SK-N-DZ (cell line): ENCODE measurements around the gene CD164L2.
A peak's percentile ranks its signal among the peaks of the same experiment; 100 is the strongest.
"Not testable (repeated sequence)": the region's sequence is repeated elsewhere in the genome, so short reads cannot be mapped to it uniquely, and the experiment has no call there.

Experiments
- DNase-seq: peaks from one replicate; pipeline ENCODE4 v3.0.0-alpha.2; 2015; ENCODE audit warnings: low spot score

CD164L2 gene

DNA sequence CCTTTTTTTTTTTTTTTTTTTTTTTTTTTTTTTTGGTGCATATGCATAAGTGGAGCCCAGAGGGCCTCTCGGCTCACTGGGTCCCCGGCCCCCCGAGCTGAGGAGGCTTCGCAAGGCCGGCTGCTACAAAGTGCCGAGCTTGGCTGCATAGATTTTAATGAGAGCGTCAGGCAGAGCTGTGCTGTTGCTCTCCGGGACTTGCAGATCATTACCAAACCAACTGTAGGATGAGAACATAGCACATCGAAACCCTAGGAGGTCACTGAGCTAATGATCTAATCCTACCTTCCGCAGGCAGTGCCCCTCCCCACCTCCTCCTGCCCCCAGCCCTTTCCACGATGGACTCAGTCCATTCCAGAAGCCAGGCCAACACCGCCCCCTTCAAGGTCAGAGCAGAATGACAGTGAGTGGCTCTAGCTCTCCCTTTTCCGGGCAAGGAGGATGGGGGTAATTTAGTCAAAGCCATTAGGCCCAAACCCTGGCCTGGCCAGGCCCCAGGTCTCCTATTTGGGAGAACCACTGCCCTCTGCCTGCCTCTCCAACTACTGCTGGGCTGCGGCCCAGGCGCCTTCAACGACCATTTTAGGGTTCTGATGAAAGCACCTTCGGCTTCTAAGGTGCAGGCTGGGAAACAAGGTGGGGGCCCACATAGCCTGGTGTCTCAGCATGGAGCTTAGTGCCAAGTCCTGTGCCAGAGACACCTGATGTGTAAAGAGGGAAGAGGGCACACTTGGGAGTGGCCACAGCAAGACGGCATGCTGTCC is 22.6 kb upstream of the CD164L2 start:
- DNase-seq = not testable (repeated sequence)

DNA sequence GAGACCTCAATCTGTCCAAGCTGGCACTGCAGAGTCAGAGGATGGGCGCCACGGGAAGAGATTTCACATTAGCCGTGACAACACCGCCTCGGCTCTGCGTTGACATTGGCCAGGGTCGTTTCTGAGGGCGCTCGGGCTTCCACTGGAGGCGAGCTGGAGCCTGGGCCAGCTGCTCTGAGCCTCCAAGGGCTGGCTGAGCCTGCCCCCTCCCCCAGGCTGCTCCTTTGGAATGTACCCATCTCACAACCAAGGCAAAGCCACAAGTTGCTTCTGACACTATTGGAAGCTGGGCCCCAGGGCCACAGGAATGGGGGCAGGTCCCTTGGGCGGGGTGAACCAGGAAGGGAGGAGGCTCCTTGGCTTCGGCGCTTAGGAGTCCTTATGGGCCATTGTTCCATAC is 21.9 kb upstream of the CD164L2 start:
- DNase-seq = no peak

DNA sequence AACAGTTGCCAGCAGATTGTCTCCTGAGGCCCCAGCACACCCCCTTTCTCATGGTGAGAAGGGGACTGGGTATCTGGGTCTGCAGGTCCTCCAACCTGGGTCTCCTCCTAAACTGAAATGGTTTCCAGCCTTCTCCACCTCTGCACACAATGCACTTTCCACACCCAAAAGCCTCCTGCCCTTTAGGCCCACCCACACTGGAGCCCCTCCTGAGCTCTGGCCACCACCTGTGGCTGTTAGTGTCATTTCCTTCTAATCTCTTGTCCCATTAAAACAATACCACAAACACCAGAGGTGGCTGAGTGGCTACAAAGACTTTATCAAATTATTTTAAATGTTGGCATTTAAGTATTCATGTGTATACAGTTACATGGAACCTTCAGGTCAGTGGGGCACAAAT is 20.8 kb upstream of the CD164L2 start:
- no peak for DNase-seq

DNA sequence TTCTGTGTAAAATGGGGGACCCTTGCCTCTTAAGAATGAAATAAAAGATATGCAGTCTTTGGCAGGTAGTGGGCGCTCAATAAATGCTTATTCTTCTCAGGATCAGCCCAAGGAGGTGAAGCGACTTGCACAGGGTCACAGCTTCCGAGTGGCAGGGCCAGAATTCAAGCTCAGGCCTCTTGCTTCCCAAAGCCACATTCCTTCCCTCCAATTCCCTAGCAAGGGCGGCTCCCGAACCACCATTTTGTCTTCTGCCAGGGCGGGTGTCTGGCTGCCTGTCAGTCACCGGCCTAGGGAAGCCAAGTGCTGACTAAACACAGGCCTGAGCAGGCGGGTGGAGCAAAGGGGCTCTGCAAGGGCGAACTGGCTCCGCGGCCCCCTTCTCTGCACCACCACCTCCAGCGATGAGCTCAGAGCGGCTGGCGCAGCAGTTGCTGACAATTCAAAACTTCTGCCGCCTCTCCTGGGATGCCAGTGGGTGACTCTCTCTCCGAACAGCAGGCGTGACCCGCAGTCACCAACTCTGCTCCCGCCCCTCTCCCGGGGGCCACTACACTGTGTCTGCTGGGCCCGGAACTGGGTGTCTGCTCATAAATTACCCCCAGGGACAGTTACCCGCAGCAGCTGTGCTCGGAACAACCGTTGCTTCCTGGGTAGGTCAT is 20.1 kb upstream of the CD164L2 start:
- DNase-seq = no peak

DNA sequence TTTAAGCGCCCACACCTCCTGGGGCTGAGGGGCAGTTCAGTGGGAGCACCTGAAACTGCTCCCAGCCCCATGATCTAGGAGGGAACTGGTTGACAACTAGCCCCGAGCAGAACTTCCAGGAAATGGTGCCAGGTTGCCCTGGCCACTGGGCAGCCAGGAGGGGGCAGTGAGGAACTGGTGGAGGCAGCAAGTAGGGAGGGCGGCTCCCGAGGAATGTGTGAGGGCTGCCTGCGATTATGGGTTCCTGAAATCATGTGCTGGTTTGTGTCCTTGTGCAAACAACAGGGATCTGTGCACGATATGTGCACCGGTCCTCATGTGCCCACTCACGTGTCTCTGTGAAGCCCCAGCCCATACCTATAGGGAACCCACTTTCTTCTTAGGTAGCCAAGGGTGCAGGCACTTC is 19.2 kb upstream of the CD164L2 start:
- no peak for DNase-seq

DNA sequence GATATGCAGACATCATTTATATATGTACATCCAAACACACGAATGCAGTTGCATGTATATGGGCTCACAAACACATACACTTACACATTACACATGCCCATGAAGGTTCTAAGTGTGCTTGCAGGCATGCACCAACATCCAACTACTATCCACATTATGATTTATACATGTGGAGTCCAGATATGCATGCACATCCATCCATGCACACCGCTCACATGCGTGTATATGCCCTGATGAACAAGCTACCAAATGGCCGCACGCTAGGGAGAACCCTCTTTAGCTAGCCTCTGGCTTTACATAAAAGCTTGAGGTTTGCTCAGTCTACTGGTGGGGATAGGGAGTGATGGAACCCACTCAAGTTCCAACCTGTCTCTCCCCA is 17.8 kb upstream of the CD164L2 start:
- DNase-seq = no peak

DNA sequence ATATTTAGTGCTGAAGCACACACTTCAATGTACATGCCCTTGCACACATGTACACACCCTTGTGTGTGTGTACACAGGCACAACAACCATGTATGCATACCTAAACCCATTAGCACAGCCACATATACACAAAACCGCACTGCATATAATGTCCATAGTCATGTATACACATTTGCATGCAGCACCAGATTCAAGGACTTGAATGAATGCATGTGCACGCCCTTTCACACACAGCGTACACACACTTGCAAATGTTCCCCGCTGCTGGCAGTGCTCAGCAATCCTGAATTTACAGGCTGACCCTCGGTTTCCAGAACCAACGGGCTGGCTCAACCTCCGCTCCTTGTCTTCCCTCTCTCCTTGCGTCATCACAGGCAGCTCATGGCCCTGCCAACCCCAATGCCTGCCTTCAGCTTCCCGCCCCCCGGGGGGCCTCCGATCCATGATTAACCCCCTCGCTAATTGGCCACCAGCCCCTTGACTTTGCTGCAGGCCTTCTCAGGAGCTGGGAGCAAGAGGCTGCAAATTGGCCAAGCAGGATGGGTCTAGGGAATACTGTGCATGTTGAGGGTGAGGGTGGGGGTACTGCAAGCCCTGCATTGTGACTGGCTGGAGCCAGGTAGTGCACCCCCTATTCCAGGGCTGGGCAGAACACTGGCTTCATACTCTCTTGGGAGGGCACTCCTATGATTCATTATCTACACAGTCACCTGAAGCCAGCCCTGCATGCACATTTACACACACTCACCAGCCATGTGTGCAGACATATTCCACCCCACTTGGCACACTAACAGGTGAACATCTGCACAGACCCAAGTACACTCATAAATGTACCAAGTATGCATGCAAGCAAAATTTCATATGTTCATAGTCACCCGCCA is 17.2 kb upstream of the CD164L2 start:
- no peak for DNase-seq

DNA sequence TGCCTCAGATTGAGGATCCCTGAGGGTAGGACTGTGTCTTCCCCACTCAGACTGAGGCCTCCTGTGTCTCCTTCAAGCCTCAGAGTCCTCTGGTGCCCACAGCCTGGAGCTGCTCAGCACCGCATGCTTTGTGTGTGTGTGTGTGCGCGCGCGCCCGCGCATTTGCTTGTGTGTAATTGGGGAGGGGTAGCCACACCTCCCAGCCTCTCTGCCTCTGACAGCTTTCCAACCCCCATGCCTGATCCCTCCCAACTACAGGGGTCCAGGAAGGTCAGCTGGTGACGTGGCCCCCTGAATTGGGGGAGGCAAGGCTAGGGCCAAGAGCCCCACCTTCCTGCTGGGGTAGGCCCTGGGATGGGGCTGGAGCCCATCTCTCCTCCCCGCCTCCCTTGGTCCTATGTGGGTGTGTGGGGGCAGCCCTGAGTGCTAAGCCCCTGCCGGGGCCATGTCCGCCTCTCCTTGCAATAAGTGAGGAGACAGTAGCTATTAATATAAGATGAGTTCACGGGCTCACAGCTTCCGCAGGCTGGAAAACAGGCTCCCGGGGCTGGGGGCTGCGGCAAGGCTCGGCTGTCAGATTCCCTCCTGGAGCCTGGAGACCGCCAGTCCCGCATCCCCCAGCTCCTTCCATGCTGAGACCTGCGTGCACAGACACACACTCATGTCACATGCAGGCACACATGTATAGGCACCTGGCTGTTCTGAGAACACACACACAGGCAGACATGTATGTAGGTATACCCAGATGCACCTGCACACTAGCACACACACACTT is 16.3 kb upstream of the CD164L2 start:
- peak; percentile 43 for DNase-seq

DNA sequence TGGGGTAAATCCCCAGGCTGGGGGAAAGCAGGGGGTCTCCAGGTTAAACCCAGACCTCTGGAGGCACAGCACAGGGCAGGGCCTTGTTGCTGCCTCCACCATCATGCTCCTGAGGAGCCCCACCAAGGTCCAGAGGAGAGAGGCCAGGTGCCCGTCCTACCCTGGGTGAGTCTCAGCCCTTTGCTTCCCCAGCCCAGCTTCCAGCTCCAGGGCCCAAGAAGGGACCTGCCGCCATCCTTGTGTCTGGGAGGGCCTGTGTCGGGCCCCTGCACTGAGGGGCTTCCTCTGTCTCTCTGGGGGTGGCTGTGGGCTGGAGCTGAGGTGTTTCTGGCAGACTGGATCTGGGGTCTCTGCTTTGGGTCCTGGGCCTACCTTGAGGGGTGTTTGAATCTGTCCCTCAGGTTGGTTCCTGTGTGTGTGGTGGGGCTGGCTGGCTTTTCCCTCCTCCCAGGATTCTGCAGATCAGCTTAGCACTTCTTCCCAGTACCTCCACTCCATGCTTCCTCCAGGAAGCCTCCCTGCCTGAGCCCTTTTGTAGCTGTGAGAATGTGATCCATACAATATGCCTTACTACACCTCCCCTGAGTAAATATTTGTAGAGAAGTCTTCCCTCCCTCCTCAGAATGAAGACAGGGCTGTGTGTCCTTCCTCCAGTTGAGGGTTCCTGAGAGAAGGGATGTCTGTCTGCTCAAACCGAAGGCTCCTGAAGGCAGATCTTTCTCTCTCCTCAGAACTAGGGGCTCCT is 15.4 kb upstream of the CD164L2 start:
- DNase-seq = no peak

DNA sequence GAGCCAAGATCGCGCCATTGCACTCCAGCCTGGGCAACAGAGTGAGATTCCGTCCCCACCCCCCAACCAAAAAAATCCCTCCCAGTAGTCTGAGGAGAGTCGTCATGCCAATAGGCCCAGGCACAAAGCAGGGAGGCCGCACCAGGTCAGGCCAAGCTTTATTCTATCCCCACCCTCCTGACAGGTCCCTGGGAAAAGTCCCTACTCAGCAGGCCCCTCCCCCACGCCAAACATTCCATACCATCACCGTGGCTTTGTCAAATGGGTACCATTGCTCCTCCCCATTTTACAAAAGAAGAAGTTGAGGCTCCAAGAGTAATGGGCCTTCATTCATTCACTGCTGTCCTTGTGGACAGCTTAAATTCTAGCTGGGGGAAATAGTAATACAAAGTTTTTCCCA is 14.6 kb upstream of the CD164L2 start:
- no peak for DNase-seq

DNA sequence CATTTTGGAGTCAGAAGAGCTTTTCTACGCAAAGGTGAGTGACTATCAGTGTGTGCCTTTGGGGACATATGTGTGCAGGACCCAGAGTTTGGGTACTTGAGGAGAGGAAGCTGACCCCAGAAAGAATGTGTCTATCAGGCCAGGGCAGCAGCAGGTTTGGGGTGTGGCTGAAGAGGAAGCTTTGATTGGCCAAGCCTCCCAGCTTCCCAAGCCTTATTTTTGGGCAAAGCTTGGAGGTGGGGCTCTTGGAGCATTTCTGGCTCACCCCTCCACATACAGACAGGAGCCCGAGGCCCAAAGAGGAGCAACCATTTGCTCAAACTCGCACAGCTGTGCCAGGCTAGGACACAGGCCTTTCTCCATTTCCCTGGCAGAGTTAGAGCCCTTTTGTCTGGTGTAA is 14.0 kb upstream of the CD164L2 start:
- DNase-seq = no peak

DNA sequence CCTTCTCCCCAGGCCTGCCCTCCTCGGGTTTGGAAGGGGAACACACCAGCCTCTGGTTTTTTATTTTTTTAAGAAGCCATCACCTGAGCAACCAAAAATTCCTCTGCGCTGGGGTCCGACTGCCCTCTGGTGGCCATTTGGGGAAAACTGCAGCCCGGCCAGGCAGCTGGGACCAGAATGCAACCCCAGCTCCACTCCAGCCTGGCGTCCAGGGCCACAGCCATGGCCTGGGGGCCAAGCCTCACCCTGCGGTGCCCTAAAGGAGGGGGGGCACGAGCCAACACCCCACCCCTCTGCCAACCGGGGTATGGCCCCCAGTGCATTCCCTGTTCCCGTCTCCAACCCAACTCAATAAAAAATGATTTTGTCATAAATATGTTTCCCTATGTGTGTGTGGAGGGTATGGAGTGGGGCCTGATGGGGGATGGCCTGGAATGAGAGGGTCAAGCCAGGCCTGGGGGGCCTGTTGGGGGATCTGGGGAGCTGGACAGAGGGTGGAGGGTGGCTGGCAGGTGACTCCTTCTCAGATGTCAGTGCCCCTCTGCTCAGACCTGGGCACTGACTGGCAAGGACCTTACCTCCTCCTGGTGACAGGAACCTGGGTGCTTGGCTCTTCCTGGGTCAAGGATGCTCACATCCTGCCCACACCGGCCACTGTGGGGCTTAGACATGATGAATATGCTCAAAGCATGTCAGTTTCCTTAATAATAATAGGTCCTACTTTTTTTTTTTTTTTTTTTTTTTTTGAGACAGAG is 12.5 kb upstream of the CD164L2 start:
- DNase-seq = no peak

DNA sequence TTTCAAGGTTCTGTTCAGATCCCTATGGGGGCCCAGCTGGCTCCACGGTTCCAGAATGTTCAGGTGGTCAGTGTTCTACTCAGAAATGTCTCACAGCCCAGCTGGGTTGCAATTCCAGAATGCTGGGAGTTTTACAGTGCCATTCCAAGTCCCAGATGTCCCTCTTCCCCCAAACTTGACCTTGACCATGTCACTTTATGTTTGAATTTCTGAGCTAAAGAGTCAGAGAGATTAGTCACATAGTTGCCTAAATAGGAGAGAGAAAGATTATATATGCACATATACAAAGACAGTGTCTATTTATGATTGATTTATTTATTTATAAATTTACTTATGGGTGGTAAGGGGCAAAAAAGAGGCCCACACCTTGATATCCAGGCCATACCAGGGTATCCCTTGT is 11.8 kb upstream of the CD164L2 start:
- no peak for DNase-seq

DNA sequence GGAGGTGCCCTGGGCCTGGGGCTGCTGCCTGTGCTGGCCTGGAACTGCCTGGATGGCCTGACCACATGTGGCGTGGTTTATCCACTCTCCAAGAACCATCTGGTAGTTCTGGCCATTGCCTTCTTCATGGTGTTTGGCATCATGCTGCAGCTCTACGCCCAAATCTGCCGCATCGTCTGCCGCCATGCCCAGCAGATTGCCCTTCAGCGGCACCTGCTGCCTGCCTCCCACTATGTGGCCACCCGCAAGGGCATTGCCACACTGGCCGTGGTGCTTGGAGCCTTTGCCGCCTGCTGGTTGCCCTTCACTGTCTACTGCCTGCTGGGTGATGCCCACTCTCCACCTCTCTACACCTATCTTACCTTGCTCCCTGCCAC is 11.1 kb upstream of the CD164L2 start:
- DNase-seq = no peak

DNA sequence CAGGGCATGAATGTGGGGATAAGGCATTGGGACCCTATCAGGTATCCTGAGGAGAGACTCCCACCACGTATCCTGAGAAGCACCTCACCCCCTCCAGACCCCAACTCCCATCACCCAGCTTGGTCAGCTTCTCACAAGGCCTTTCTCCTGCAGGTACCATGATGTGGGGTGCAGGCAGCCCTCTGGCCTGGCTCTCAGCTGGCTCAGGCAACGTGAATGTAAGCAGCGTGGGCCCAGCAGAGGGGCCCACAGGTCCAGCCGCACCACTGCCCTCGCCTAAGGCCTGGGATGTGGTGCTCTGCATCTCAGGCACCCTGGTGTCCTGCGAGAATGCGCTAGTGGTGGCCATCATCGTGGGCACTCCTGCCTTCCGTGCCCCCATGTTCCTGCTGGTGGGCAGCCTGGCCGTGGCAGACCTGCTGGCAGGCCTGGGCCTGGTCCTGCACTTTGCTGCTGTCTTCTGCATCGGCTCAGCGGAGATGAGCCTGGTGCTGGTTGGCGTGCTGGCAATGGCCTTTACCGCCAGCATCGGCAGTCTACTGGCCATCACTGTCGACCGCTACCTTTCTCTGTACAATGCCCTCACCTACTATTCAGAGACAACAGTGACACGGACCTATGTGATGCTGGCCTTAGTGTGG is 10.6 kb upstream of the CD164L2 start:
- no peak for DNase-seq

DNA sequence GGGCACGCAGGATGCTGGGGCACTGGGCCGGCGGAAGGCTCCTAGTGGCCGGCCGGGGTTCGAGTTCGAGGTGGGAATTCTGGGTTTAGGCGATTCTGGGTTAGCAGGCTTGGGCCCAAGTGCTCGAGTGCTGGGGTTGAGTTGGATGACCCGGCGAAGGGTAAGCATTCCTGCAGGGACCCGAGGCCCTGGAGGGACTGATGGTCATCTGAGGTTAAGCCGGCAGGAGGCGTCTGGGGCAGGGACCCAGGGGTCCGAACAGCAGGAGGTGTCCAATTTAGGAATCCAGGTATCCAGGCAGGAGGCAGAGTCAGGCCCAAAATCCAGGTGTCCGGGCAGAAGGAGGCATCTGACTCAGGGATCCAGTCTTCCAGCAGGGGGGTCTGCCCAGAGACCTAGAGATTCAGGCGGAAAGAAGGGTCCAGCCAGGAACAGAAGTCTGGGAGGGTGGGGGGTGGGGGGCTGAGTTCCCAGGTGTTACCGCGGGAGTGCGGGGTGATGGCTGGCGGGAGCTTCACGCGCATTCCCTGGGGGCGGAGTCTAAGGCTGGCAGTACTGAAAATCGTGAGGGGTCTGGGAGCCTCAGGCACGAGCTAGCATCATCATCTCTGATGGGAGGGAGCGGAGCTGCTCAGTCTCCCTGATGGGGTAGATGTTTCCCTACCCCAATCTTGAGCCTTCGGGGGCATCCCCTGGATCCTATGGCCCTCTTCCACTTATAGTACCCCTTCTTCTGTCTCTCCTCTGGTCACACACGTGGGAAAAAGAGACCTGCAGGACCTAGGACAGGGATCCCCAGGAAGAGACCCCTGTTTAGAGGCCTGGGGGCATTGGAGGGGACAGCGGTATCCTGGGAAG is 9.9 kb upstream of the CD164L2 start:
- DNase-seq = no peak

DNA sequence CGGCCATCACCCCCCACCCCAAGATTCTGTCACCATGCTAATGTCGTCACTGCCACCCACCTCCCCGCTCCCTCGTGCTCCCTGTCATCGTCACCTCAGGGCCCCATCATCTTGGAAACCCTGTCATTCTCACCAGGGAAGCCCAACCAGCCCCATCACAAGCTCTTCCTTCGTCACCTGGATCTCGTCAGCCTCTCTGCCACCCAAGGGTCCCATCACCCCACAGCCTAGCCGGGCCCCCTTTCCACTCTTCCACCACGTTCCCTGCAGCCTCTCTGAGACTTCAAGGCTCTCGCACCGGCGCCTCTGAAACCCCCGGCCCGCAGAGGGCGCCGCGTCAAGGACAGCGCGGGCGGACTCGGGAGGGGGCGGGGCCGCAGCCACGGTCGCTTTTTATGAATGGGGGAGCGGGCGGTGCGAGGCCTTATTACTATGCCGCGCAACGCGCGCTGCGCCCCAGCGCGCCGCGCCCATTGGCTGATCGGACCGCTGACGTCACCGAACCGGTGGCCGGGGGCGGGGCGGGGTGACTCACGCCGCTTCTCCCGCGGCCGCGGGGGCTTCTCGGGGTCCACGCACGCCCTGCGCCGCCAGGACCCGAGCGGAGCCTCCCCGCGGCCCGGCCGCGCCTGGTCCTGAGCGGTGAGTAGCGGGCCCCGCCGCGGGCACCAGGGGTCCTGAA is 9.1 kb upstream of the CD164L2 start, which contains the start of gene GPR3:
TSS of gene GPR3 (plus strand) at position 527 of the 682 bp plus-strand sequence. CDS start 1,177 bp downstream, outside the sequence.
- peak; percentile 83 for DNase-seq

DNA sequence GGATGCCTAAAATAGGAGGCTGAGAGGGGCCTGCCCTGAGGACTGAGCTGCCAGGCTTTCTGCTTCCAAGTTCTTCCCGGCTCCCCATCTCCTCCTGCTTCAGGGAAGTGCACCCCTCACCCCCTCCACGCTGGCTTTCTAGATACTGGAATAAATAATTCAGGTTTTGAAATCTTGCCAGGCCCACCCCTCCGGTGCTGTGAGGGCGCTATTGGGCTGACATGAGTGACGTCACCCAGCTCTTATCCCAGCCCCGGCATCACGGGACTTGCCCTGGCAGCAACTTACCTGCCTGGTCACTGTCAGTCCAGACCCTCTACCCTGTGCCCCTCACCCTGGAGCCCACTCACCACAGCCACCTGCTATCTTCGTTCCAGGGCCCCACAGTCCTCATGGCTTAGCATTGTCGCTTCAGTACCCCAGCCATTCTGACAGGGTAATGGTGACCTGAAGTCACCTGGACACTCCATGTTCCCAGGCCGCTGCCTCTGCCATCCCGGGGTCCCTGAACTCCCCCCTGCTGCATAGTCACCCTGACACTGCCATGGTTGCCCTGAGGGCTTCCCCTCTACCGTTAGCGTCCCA is 8.5 kb upstream of the CD164L2 start:
- DNase-seq = no peak
